HEK293 (cell line): Measurements from ENCODE around the gene KIAA0513.
A peak's percentile ranks its signal among the peaks of the same experiment; 100 is the strongest.

Experiments
- CTCF ChIA-PET: fragments of 350-600 bp; formaldehyde crosslinking; extraction: SDS; loops from one replicate; lab custom pipeline; 2021; ENCODE audit warnings: antibody characterized with exemption; lab: Yijun Ruan, JAX
- POLR2A ChIA-PET: fragments of 300-600 bp; formaldehyde crosslinking; extraction: SDS; loops from one replicate; lab custom pipeline; 2020; ENCODE audit warnings: antibody characterized with exemption, inconsistent platforms; lab: Yijun Ruan, JAX
- H3K27ac ChIP-seq: fragments of 200-500 bp; sonication (Bioruptor generic); 2 replicates; pipeline ENCODE4 v1.5.1; 2014; ENCODE audit warnings: low read depth, low read length, control low read depth, inconsistent platforms; ENCODE audit errors: extremely low read depth
- H3K36me3 ChIP-seq, 2 experiments: fragments of 200-500 bp in 1 of 2; sonication (Bioruptor generic) in 1 of 2; 1 replicate in 1 of 2; 2 replicates in 1 of 2; pipeline ENCODE4 v1.5.1; 2014 to 2017; ENCODE audit warnings: inconsistent platforms in 2 of 2, low read length in 2 of 2; ENCODE audit not compliant: control insufficient read depth in 2 of 2, insufficient read depth in 1 of 2
- H3K4me1 ChIP-seq: fragments of 200-500 bp; sonication (Bioruptor generic); 2 replicates; pipeline ENCODE4 v1.5.1; 2014; ENCODE audit warnings: mild to moderate bottlenecking, low read length, inconsistent platforms; ENCODE audit not compliant: control insufficient read depth, insufficient read depth
- H3K4me3 ChIP-seq: 2 replicates; pipeline ENCODE4 v1.5.1; 2011; ENCODE audit warnings: low read depth, mild to moderate bottlenecking, control low read depth, low read length, moderate library complexity
- H3K9me3 ChIP-seq: fragments of 200-500 bp; sonication (Bioruptor generic); 2 replicates; pipeline ENCODE4 v1.5.1; 2014; ENCODE audit warnings: low read depth, low read length, inconsistent platforms; ENCODE audit not compliant: control insufficient read depth, insufficient read depth
- SP2 ChIP-seq: fragments of 450-650 bp; formaldehyde crosslinking; IDR thresholded peaks from 2 replicates; pipeline ENCODE4 v1.5.1; 2016; ENCODE audit warnings: missing biosample characterization, missing genetic modification characterization
- TRIM28 ChIP-seq: IDR thresholded peaks from 2 replicates; pipeline ENCODE4 v1.6.1; 2011; ENCODE audit warnings: low read length, control low read depth, borderline replicate concordance
- ZFHX2 ChIP-seq: fragments of 450-650 bp; formaldehyde crosslinking; conservative IDR thresholded peaks from 2 replicates; pipeline ENCODE4 v1.5.1; 2016; ENCODE audit warnings: missing biosample characterization, missing genetic modification characterization
- ZNF114 ChIP-seq: fragments of 450-650 bp; formaldehyde crosslinking; IDR thresholded peaks from 2 replicates; pipeline ENCODE4 v1.5.0; 2017; ENCODE audit warnings: missing biosample characterization, missing genetic modification characterization
- ZNF175 ChIP-seq: fragments of 450-650 bp; formaldehyde crosslinking; IDR thresholded peaks from 2 replicates; pipeline ENCODE4 v1.5.1; 2016; ENCODE audit warnings: missing biosample characterization, missing genetic modification characterization
- ZNF19 ChIP-seq: fragments of 450-650 bp; formaldehyde crosslinking; IDR thresholded peaks from 2 replicates; pipeline ENCODE4; 2016; ENCODE audit warnings: missing biosample characterization, missing genetic modification characterization, low read depth
- ZNF211 ChIP-seq: fragments of 450-650 bp; formaldehyde crosslinking; IDR thresholded peaks from 2 replicates; pipeline ENCODE4 v1.5.1; 2016; ENCODE audit warnings: low read depth, missing biosample characterization, missing genetic modification characterization
- ZNF223 ChIP-seq: fragments of 450-650 bp; formaldehyde crosslinking; IDR thresholded peaks from 2 replicates; pipeline ENCODE4 v1.5.1; 2016; ENCODE audit warnings: missing biosample characterization, missing genetic modification characterization
- ZNF23 ChIP-seq: fragments of 450-650 bp; formaldehyde crosslinking; IDR thresholded peaks from 2 replicates; pipeline ENCODE4 v1.5.1; 2016; ENCODE audit warnings: missing biosample characterization, missing genetic modification characterization, borderline replicate concordance
- ZNF280D ChIP-seq: fragments of 450-650 bp; formaldehyde crosslinking; IDR thresholded peaks from 2 replicates; pipeline ENCODE4 v1.5.1; 2016; ENCODE audit warnings: missing biosample characterization, missing genetic modification characterization
- ZNF621 ChIP-seq: fragments of 450-650 bp; formaldehyde crosslinking; IDR thresholded peaks from 2 replicates; pipeline ENCODE4 v1.5.1; 2017; ENCODE audit warnings: missing biosample characterization, missing genetic modification characterization
- ZNF654 ChIP-seq: fragments of 450-650 bp; formaldehyde crosslinking; IDR thresholded peaks from 2 replicates; pipeline ENCODE4 v1.5.1; 2016; ENCODE audit warnings: low read depth, missing biosample characterization, missing genetic modification characterization
- ZSCAN18 ChIP-seq: fragments of 450-650 bp; formaldehyde crosslinking; IDR thresholded peaks from 2 replicates; pipeline ENCODE4 v1.5.1; 2016; ENCODE audit warnings: missing biosample characterization, missing genetic modification characterization
- TF ChIP-seq, protein P1 (sequence below): fragments of 450-650 bp; formaldehyde crosslinking; IDR thresholded peaks from 2 replicates; pipeline ENCODE4 v1.5.1; 2016; ENCODE audit warnings: missing biosample characterization, missing genetic modification characterization, borderline replicate concordance
- TF ChIP-seq, protein P2 (sequence below): fragments of 450-650 bp; formaldehyde crosslinking; IDR thresholded peaks from 2 replicates; pipeline ENCODE4 v1.5.1; 2016; ENCODE audit warnings: missing biosample characterization, missing genetic modification characterization
- TF ChIP-seq, protein P3 (sequence below): fragments of 450-650 bp; formaldehyde crosslinking; conservative IDR thresholded peaks from 2 replicates; pipeline ENCODE4 v1.5.1; 2016; ENCODE audit warnings: low read depth, missing biosample characterization, missing genetic modification characterization

The KIAA0513 gene

GRCh38 chr16:85017633-85018032, 10.0 kb upstream of the KIAA0513 start:
- H3K9me3 ChIP-seq, result no peaks in the 10 kb centered on the region
- TF ChIP-seq, protein P1, sequence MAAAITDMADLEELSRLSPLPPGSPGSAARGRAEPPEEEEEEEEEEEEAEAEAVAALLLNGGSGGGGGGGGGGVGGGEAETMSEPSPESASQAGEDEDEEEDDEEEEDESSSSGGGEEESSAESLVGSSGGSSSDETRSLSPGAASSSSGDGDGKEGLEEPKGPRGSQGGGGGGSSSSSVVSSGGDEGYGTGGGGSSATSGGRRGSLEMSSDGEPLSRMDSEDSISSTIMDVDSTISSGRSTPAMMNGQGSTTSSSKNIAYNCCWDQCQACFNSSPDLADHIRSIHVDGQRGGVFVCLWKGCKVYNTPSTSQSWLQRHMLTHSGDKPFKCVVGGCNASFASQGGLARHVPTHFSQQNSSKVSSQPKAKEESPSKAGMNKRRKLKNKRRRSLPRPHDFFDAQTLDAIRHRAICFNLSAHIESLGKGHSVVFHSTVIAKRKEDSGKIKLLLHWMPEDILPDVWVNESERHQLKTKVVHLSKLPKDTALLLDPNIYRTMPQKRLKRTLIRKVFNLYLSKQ (tag by site-specific recombination), result no peak
- TF ChIP-seq SP2 (tag by site-specific recombination) (no peak), TRIM28 (no peak), ZNF280D (tag by site-specific recombination) (no peak), ZNF175 (tag by site-specific recombination) (no peak), ZNF114 (tag by site-specific recombination) (no peak), ZNF654 (no peak), ZNF19 (tag by site-specific recombination) (no peak), ZSCAN18 (no peak)
- H3K27ac ChIP-seq, result no peak overlapping the region
- H3K36me3 ChIP-seq, result no peaks in the 10 kb centered on the region
- no peak overlapping the region for H3K4me3 ChIP-seq
- no peaks in the 10 kb centered on the region for H3K4me1 ChIP-seq
- POLR2A ChIA-PET, result no interaction called here
- CTCF ChIA-PET, result no interaction called here

- POLR2A ChIA-PET, result no interaction called here
- no peak overlapping the region for H3K27ac ChIP-seq
- TF ChIP-seq ZNF223 (tag by site-specific recombination), result no peak
- TF ChIP-seq, protein P2, sequence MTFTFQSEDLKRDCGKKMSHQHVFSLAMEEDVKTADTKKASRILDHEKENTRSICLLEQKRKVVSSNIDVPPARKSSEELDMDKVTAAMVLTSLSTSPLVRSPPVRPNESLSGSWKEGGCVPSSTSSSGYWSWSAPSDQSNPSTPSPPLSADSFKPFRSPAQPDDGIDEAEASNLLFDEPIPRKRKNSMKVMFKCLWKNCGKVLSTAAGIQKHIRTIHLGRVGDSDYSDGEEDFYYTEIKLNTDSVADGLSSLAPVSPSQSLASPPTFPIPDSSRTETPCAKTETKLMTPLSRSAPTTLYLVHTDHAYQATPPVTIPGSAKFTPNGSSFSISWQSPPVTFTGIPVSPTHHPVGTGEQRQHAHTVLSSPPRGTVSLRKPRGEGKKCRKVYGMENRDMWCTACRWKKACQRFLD (tag by site-specific recombination), result no peak
- TF ChIP-seq, protein P3, sequence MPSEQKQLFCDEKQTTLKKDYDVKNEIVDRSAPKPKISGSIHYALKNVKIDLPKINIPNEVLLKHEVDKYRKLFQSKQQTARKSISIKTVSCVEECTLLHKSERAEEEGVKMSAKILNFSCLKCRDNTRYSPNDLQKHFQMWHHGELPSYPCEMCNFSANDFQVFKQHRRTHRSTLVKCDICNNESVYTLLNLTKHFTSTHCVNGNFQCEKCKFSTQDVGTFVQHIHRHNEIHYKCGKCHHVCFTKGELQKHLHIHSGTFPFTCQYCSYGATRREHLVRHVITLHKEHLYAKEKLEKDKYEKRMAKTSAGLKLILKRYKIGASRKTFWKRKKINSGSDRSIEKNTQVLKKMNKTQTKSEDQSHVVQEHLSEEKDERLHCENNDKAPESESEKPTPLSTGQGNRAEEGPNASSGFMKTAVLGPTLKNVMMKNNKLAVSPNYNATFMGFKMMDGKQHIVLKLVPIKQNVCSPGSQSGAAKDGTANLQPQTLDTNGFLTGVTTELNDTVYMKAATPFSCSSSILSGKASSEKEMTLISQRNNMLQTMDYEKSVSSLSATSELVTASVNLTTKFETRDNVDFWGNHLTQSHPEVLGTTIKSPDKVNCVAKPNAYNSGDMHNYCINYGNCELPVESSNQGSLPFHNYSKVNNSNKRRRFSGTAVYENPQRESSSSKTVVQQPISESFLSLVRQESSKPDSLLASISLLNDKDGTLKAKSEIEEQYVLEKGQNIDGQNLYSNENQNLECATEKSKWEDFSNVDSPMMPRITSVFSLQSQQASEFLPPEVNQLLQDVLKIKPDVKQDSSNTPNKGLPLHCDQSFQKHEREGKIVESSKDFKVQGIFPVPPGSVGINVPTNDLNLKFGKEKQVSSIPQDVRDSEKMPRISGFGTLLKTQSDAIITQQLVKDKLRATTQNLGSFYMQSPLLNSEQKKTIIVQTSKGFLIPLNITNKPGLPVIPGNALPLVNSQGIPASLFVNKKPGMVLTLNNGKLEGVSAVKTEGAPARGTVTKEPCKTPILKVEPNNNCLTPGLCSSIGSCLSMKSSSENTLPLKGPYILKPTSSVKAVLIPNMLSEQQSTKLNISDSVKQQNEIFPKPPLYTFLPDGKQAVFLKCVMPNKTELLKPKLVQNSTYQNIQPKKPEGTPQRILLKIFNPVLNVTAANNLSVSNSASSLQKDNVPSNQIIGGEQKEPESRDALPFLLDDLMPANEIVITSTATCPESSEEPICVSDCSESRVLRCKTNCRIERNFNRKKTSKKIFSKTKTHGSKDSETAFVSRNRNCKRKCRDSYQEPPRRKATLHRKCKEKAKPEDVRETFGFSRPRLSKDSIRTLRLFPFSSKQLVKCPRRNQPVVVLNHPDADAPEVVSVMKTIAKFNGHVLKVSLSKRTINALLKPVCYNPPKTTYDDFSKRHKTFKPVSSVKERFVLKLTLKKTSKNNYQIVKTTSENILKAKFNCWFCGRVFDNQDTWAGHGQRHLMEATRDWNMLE, result no peak
- no peak for TF ChIP-seq ZNF211 (tag by site-specific recombination)
- TF ChIP-seq ZFHX2 (tag by site-specific recombination), result 0 out of 2 replicates have a peak, but pooled peaks have one; percentile 19
- no peak for TF ChIP-seq ZNF23 (tag by site-specific recombination)
- TF ChIP-seq ZNF621 (tag by site-specific recombination), result no peak
- no peaks in the 10 kb centered on the region for H3K4me1 ChIP-seq
- H3K4me3 ChIP-seq, result no peak overlapping the region
- CTCF ChIA-PET, result no interaction called here
- no peaks in the 10 kb centered on the region for H3K9me3 ChIP-seq
- no peaks in the 10 kb centered on the region for H3K36me3 ChIP-seq
Measured at GRCh38 chr16:85018529-85019236, 8.9 kb upstream of the KIAA0513 start.
